Medulla oblongata (tissue), 1 donor: ENCODE results near the gene LMAN2L.
"Not testable (repeated sequence)": the region's sequence is repeated elsewhere in the genome, so short reads cannot be mapped to it uniquely, and the experiment has no call there.

Experiments used
- DNase-seq: peaks from one replicate; pipeline ENCODE4 v3.0.0-alpha.2; 2015; ENCODE audit errors: extremely low spot score

LMAN2L gene

GRCh38 chr2:96687711-96688640 is 51.9 kb downstream of the LMAN2L start:
- no peak for DNase-seq

- no peak for DNase-seq
Measured at GRCh38 chr2:96687266-96687665, 52.6 kb downstream of the LMAN2L start.

GRCh38 chr2:96685577-96686459 is 54.0 kb downstream of the LMAN2L start:
- no peak for DNase-seq

- no peak for DNase-seq
Measured at GRCh38 chr2:96684883-96685576, 54.8 kb downstream of the LMAN2L start.

- DNase-seq: no peak
Measured at GRCh38 chr2:96683972-96684820, 55.7 kb downstream of the LMAN2L start.

GRCh38 chr2:96683307-96683706 is 56.6 kb downstream of the LMAN2L start:
- no peak for DNase-seq

- no peak for DNase-seq
Measured at GRCh38 chr2:96681540-96681939, 58.3 kb downstream of the LMAN2L start.

GRCh38 chr2:96680561-96681141 is 59.2 kb downstream of the LMAN2L start:
- no peak for DNase-seq

- peak; percentile 8 for DNase-seq
Measured at GRCh38 chr2:96679848-96680247, 60.0 kb downstream of the LMAN2L start.

- no peak for DNase-seq
Measured at GRCh38 chr2:96669539-96670215, 70.2 kb downstream of the LMAN2L start.

GRCh38 chr2:96668771-96669170 is 71.1 kb downstream of the LMAN2L start:
- no peak for DNase-seq

GRCh38 chr2:96665717-96666116 is 74.1 kb downstream of the LMAN2L start:
- not testable (repeated sequence) for DNase-seq

GRCh38 chr2:96665083-96665569 is 74.7 kb downstream of the LMAN2L start:
- DNase-seq: no peak

- DNase-seq: no peak
Measured at GRCh38 chr2:96664366-96664925, 75.4 kb downstream of the LMAN2L start.

- no peak for DNase-seq
Measured at GRCh38 chr2:96663829-96664228, 76.0 kb downstream of the LMAN2L start.

GRCh38 chr2:96663177-96663576 is 76.7 kb downstream of the LMAN2L start:
- DNase-seq: no peak

GRCh38 chr2:96662360-96662759 is 77.5 kb downstream of the LMAN2L start:
- no peak for DNase-seq

- no peak for DNase-seq
Measured at GRCh38 chr2:96661324-96661723, 78.5 kb downstream of the LMAN2L start.

- no peak for DNase-seq
Measured at GRCh38 chr2:96656540-96656939, 83.3 kb downstream of the LMAN2L start.
